Stimulated activated CD4-positive, alpha-beta T cell treated with anti-CD3 and anti-CD28 coated beads, Interleukin-1b, Interleukin-23, amount 100 ng/mL, for 4 hours (primary cell): ENCODE data around the gene S100G.
"Not testable (repeated sequence)": the region's sequence is repeated elsewhere in the genome, so short reads cannot be mapped to it uniquely, and the experiment has no call there.

Source experiments
- DNase-seq, 2 donors: peaks; one replicate each; pipeline ENCODE4 v3.0.0-alpha.2; 2020; ENCODE audit warnings: low read depth in 2 of 2

S100G gene

GRCh38 chrX:16649858-16650257 lies at the start of gene S100G:
S100G (plus strand) TSS chrX:16650158; CDS start chrX:16651007, 849 bp downstream.
- DNase-seq: no peak

GRCh38 chrX:16601885-16602284 lies 48.1 kb upstream of the S100G start:
- no peak for DNase-seq

- not testable (repeated sequence) for DNase-seq
Observed at GRCh38 chrX:16603235-16603634, 46.7 kb upstream of the S100G start.

- DNase-seq: no peak
Observed at GRCh38 chrX:16603822-16604221, 46.1 kb upstream of the S100G start.

GRCh38 chrX:16604337-16604736 lies 45.6 kb upstream of the S100G start:
- DNase-seq: no peak

- DNase-seq: no peak
Observed at GRCh38 chrX:16606142-16606720, 43.7 kb upstream of the S100G start.

GRCh38 chrX:16610121-16610621 lies 39.8 kb upstream of the S100G start:
- DNase-seq: no peak

- DNase-seq: not testable (repeated sequence)
Observed at GRCh38 chrX:16610654-16611053, 39.3 kb upstream of the S100G start.

GRCh38 chrX:16612257-16612897 lies 37.6 kb upstream of the S100G start:
- DNase-seq: no peak

- no peak for DNase-seq
Observed at GRCh38 chrX:16617382-16617781, 32.6 kb upstream of the S100G start.

GRCh38 chrX:16618422-16618821 lies 31.5 kb upstream of the S100G start:
- DNase-seq: no peak

- DNase-seq: no peak
Observed at GRCh38 chrX:16619024-16619423, 30.9 kb upstream of the S100G start.

GRCh38 chrX:16628511-16628910 lies 21.4 kb upstream of the S100G start:
- DNase-seq: not testable (repeated sequence)

- no peak for DNase-seq
Observed at GRCh38 chrX:16628946-16629595, 20.9 kb upstream of the S100G start.

GRCh38 chrX:16629909-16630308 lies 20.0 kb upstream of the S100G start:
- DNase-seq: no peak

GRCh38 chrX:16633754-16634153 lies 16.2 kb upstream of the S100G start:
- no peak for DNase-seq

GRCh38 chrX:16635040-16635439 lies 14.9 kb upstream of the S100G start:
- DNase-seq: no peak

GRCh38 chrX:16635596-16635995 lies 14.4 kb upstream of the S100G start:
- DNase-seq: no peak

- DNase-seq: no peak
Observed at GRCh38 chrX:16638533-16638932, 11.4 kb upstream of the S100G start.

- no peak for DNase-seq
Observed at GRCh38 chrX:16639966-16640365, 10.0 kb upstream of the S100G start.

- no peak for DNase-seq
Observed at GRCh38 chrX:16640823-16641222, 9.1 kb upstream of the S100G start.

- no peak for DNase-seq
Observed at GRCh38 chrX:16643176-16643575, 6.8 kb upstream of the S100G start.
